Activated naive CD8-positive, alpha-beta T cell treated with anti-CD3 and anti-CD28 coated beads, Interleukin-2, amount 10 ng/mL, durations not matched to agents 7 days and 5 days (primary cell): ENCODE measurements around the gene UPK3BL1. TPM values are rescaled to one million over a fixed set of nuclear protein-coding genes. Genes with fewer than 3 reads are reported as not detected.
"Not testable (repeated sequence)": the region's sequence is repeated elsewhere in the genome, so short reads cannot be mapped to it uniquely, and the experiment has no call there.

Experiments
- ATAC-seq: fragments of 150-1000 bp; cut with Tn5 transposase; one replicate; pipeline ENCODE4 v1.10.0; 2021; ENCODE audit warnings: low read depth, moderate library complexity
- POLR2A ChIA-PET: fragments of 350-600 bp; sonication (Branson Sonifier 250); formaldehyde crosslinking; loops from one replicate; lab custom pipeline; 2021; ENCODE audit warnings: antibody characterized with exemption; lab: Charles Lee
- DNase-seq: peaks from one replicate; pipeline ENCODE4 v3.0.0; 2021
- H3K27ac Mint-ChIP-seq: one replicate; pipeline ENCODE4 v1.8.0; 2022; ENCODE audit warnings: mild to moderate bottlenecking, mixed read lengths
- H3K27me3 Mint-ChIP-seq: one replicate; pipeline ENCODE4 v1.8.0; 2022; ENCODE audit warnings: mild to moderate bottlenecking, moderate library complexity, mixed read lengths
- H3K36me3 Mint-ChIP-seq: one replicate; pipeline ENCODE4 v1.8.0; 2021; ENCODE audit warnings: mild to moderate bottlenecking, mixed read lengths
- H3K4me1 Mint-ChIP-seq: one replicate; pipeline ENCODE4 v1.8.0; 2021; ENCODE audit warnings: mixed read lengths
- H3K4me3 Mint-ChIP-seq: one replicate; pipeline ENCODE4 v1.8.0; 2022; ENCODE audit warnings: mild to moderate bottlenecking, moderate library complexity, mixed read lengths
- H3K9me3 Mint-ChIP-seq: one replicate; pipeline ENCODE4 v1.8.0; 2021; ENCODE audit warnings: mixed read lengths
- total RNA-seq, 2 experiments: library from RNA; stranded (reverse); gene quantifications; one replicate each; pipeline ENCODE4 v1.2.3, GENCODE V29; 2021

UPK3BL1 gene, protein sequence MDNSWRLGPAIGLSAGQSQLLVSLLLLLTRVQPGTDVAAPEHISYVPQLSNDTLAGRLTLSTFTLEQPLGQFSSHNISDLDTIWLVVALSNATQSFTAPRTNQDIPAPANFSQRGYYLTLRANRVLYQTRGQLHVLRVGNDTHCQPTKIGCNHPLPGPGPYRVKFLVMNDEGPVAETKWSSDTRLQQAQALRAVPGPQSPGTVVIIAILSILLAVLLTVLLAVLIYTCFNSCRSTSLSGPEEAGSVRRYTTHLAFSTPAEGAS
- total RNA-seq: 10 to 100 TPM; 41.8 to 44.5 TPM

DNA sequence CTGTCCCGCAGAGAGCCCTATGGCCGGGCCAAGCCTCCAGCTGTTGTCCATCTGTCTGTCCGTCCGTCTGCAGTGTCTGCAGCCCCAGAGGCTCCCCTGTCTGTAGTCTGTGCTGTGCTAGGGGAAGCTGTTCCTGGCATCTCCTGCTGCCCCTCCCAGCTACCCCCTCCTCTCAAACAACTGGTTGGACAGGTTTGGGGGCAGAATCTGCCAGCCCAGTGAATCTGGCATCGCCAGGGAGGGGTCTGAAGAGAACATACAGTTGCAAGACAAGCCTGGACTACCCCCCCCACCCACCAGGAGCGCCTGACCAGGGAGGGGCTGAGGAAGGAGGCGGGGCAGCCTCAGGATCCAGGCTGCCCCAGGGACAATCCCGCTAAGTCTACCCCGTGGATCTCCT lies at the start of gene UPK3BL1:
Gene UPK3BL1 (minus strand): TSS at position 101 of the 400 bp plus-strand sequence. CDS start 50 bp downstream, at position 51.
- ATAC-seq, DNase-seq, H3K9me3 Mint-ChIP-seq, H3K4me3 Mint-ChIP-seq, H3K4me1 Mint-ChIP-seq, H3K27ac Mint-ChIP-seq, POLR2A ChIA-PET, H3K27me3 Mint-ChIP-seq, H3K36me3 Mint-ChIP-seq: not testable (repeated sequence)

DNA sequence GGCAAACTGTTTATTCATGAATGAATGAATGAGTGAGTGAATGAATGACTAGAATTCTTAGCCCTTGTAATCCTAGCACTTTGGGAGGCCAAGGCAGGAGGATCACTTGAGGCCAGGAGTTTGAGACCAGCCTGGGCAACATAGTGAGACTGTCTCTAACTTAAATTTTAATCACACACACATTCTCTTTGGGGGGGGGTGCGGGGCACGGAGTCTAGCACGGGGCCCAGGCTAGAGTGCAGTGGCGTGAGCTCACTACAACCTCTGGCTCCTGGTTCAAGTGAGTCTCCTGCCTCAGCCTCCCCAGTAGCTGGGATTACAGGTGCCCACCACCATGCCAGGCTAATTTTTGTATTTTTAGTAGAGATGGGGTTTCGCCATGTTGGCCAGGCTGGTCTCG lies 48.0 kb upstream of the UPK3BL1 start:
- ATAC-seq, H3K27ac Mint-ChIP-seq, H3K4me1 Mint-ChIP-seq, H3K36me3 Mint-ChIP-seq, H3K27me3 Mint-ChIP-seq, H3K4me3 Mint-ChIP-seq, POLR2A ChIA-PET, DNase-seq, H3K9me3 Mint-ChIP-seq: not testable (repeated sequence)

DNA sequence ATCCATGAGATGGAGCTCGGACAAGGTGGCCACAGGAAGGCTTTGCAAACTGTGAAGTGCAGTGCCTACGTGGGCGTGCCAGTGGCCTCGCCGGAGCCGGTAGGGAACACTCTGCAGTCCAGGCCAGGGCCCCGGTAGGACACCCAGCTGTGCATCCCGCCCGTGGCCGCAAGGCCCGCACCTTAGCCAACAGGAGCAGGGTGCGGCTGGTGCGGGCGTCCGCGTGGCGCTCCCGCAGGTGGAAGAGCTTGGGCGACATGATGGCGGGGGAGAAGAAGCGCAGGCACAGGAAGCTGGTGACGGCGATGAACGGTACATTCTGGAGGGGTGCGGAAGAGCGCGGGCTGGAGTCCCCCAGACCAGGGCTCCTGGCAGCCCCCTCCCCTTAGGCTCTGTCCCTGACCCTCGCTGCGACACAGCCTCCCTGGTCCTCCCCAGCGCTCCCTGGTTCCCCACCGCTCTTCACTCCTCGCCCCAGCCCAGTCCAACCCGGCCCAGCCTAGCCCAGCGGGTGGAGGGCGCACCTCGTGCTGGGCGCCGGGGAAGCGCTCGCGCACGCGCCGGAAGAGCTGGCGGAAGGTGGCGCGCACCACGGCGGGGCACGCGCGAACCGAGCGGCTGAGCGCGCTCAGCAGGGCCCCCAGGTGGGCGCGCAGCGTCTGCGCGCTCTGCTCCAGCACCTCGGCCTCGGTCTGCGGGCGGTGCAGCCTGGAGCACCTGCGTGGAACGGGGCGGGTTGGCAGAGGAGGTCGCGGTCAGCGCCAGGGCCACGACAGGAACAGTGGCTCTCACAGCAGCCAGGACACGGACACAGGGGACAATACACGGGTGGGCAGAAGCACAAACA lies 47.1 kb upstream of the UPK3BL1 start:
- H3K27ac Mint-ChIP-seq, H3K9me3 Mint-ChIP-seq, H3K4me3 Mint-ChIP-seq, H3K4me1 Mint-ChIP-seq, H3K36me3 Mint-ChIP-seq, POLR2A ChIA-PET, H3K27me3 Mint-ChIP-seq: not testable (repeated sequence)
- peak; percentile 64 for DNase-seq
- ATAC-seq: peak; percentile 80

DNA sequence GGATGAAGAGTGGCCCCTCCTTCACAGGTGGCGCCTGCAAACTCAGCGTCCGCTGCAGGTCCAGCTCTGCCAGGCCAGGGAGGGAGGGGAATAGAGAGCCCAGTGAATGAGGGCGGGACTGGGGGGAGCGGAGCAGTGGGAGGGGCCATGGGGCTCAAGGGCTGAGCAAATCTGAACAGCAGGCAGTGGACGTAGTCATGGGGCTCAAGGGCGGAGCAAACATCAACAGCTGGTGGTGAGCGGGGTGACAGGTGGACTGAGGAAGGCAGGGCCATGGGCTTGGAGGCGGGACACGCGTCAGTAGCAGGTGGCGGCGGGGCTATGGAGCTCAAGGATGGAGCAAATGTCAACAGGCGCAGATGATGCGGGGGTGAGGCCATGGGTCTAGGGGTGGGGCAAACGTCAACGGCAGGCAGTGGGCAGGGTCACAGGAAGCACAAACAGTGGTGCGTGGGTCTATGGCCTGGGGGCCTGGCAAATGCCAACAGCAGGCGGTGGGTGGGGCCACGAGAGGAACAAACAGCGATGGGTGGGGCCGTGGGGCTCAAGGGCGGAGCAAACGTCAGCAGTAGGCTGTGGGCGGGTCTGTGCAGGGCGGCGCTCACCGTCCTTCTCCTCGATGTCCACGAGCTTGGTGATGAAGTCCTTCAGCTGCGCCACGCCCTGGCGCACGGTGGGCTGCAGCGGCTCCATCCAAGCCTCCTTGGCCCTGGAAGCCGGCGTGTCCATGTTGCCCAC lies 45.9 kb upstream of the UPK3BL1 start:
- peak; percentile 80 for ATAC-seq
- H3K27me3 Mint-ChIP-seq, POLR2A ChIA-PET, H3K4me1 Mint-ChIP-seq, H3K4me3 Mint-ChIP-seq, H3K36me3 Mint-ChIP-seq, DNase-seq, H3K27ac Mint-ChIP-seq, H3K9me3 Mint-ChIP-seq: not testable (repeated sequence)

DNA sequence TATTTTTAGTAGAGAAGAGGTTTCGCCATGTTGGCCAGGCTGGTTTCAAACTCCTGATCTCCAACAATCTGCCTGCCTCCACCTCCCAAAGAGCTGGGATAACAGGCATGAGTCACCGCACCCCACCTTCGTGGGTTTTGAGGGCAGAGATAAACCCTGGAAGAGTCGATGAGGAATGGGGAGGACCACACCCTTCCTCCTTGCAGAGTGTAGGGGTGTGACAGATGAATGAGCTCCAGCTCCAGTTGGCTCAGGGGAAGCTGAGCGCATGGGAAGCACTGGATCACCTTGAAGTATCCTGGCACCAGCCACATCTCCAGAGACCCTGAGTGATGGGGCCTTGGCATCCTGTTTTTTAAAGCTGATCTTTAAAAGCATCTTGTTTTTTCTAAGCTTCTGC lies 40.0 kb upstream of the UPK3BL1 start:
- DNase-seq, H3K27ac Mint-ChIP-seq, H3K4me3 Mint-ChIP-seq, POLR2A ChIA-PET, H3K36me3 Mint-ChIP-seq, H3K27me3 Mint-ChIP-seq, H3K4me1 Mint-ChIP-seq, H3K9me3 Mint-ChIP-seq, ATAC-seq: not testable (repeated sequence)

DNA sequence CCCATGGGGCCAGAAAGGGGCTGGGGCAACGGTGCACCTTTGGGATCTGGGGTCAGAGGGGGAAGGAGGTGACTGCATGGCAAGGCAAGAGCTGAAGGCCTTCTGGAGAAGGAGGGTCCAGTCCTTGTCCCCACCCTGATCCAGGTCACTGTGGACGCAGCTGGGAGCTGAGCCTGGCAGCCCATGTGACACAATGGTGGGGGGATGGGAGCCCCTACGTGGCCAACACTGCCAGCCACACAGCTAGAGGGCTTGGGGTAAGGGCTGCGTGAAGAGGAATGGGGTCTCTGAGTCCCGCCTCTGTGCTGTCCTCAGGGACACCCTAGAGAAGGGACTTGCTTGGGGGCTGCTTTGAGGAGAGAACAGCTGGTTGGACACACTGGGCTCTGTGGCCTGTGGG lies 38.2 kb upstream of the UPK3BL1 start:
- H3K9me3 Mint-ChIP-seq, H3K4me1 Mint-ChIP-seq, DNase-seq, H3K27ac Mint-ChIP-seq, ATAC-seq, H3K27me3 Mint-ChIP-seq, H3K36me3 Mint-ChIP-seq, H3K4me3 Mint-ChIP-seq, POLR2A ChIA-PET: not testable (repeated sequence)

DNA sequence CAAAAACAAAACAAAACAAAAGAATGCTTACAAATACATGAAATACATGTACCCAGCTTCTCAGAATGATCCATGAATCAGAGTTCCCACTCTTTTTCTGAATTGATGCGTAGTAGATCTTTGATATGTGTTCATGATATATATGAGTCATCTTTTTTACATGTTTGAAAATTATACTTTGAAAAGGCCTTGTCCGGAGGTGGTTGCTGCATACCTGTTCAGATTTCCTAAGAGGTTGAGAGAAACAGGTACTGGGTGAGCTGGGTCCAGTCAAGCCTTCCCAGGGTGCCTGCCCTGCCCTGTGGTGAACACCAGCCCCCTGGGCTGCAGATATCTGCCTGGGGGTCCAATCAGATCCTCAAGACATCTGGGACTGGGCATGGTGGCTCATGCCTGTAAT lies 33.0 kb upstream of the UPK3BL1 start:
- H3K27me3 Mint-ChIP-seq, H3K27ac Mint-ChIP-seq, H3K36me3 Mint-ChIP-seq, DNase-seq, H3K4me1 Mint-ChIP-seq, H3K9me3 Mint-ChIP-seq, ATAC-seq, POLR2A ChIA-PET, H3K4me3 Mint-ChIP-seq: not testable (repeated sequence)

DNA sequence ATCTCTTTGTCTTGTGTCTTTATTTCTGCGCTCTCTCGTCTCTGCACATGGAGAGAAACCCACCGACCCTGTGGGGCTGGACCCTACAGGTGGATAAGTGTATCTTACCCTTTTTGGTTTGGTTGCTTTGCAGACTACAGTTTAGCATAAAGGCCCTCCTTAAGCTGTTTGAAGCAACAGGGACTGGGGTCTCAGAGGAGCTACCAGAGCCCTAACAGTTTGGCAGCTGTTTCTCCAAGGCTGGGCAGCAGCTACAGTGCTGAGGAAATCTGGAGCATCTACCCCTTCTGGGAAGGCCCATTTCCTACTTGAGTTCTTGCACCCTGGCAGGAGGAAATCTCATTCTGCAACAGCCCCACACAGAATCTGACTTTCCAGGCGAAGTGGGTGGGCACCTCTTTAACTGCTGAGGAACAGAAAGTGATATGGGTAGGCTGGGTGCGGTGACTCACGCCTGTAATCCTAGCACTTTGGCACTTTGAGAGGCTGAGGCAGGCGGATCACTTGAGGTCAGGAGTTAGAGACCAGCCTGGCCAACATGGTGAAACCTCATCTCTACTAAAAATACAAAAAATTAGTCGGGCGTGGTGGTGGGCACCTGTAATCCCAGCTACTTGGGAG lies 31.0 kb upstream of the UPK3BL1 start:
- H3K4me3 Mint-ChIP-seq, H3K36me3 Mint-ChIP-seq, H3K4me1 Mint-ChIP-seq, H3K27me3 Mint-ChIP-seq, H3K27ac Mint-ChIP-seq, DNase-seq, POLR2A ChIA-PET, H3K9me3 Mint-ChIP-seq, ATAC-seq: not testable (repeated sequence)

DNA sequence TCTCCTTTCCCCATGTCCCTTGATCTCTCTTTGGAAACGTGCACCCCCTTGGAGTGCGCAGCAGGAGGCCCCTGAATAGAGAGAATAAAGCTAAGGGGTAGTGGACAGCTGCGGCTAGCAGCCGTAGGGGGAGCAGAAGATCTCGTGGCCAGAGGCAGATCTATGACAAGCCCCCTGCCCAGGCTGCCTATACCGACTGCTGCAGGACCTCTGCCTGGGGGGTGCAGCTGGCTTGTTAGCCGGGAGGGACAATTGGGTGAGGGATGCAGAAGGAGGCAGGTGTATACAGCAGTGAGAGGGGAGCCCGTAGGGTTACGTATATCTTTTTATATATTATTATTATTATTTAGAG lies 29.3 kb upstream of the UPK3BL1 start:
- POLR2A ChIA-PET, H3K36me3 Mint-ChIP-seq, H3K4me3 Mint-ChIP-seq, H3K9me3 Mint-ChIP-seq, H3K27me3 Mint-ChIP-seq, DNase-seq, H3K27ac Mint-ChIP-seq, H3K4me1 Mint-ChIP-seq: not testable (repeated sequence)
- peak; percentile 38 for ATAC-seq

DNA sequence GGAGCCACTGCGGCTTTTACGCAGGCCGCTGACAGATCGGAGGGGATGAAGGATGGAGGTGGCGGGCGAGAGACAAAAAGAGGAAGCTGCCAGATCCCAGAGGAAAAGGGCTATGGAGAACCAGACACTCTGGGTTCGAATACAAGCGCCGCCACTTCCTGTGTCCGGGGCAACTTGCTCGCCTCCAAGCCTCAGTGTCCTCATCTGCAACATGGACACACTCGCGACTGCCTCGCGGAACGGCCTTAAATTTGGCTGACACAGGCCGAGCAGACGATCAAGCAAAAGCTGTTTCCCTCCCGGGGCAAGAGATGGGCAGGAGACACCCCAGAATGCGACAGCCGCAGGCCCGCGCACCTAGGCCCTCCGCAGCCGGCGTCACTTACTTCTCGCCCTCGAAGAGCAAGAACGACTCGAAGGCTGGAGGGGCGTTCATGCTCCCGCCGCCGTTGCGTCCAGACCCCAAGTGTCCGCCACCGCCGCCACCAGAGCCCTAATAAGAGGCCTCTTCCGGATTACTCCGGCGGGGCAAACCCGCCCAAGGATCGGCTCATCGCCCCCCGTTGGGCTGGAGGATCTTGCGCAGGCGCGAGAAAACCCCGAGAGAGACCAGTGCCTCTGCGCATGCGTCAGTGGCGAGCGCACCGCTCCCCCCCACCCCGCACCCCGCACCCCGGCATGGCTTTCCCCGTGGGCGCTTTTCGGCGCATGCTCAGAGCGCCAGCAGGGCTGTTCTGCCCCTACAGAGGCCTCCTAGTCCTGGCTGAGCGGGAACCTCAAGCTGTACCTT lies 28.8 kb upstream of the UPK3BL1 start, which contains the start of gene POLR2J2:
Gene POLR2J2 (minus strand): TSS at position 498 of the 790 bp plus-strand sequence. CDS start 62 bp downstream, at position 436.
- POLR2A ChIA-PET, H3K9me3 Mint-ChIP-seq, H3K4me3 Mint-ChIP-seq, H3K36me3 Mint-ChIP-seq, H3K27me3 Mint-ChIP-seq, H3K27ac Mint-ChIP-seq, DNase-seq, H3K4me1 Mint-ChIP-seq: not testable (repeated sequence)
- ATAC-seq: peak; percentile 78

DNA sequence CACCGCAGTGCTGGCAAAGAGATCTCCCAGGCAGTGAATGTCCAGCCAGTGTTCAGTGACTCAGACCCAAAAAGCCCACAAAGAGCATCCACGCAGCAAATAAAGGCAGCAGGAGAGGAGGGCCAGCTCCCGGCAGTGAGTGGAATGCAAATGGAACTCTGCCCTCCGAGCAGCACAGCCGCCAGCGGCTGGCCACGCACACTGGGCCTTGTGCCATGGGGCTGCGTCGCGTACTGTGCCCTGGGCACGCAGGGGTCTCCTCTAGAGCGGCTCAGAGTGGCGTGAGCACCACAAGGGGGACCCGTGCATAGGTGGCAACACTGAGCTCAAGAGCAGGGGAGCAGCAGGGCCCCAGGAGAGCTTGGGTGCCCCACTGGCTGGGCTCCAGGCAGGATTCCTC lies 24.9 kb upstream of the UPK3BL1 start:
- H3K27ac Mint-ChIP-seq, H3K4me1 Mint-ChIP-seq, DNase-seq, ATAC-seq, H3K27me3 Mint-ChIP-seq, H3K36me3 Mint-ChIP-seq, H3K4me3 Mint-ChIP-seq, POLR2A ChIA-PET, H3K9me3 Mint-ChIP-seq: not testable (repeated sequence)

DNA sequence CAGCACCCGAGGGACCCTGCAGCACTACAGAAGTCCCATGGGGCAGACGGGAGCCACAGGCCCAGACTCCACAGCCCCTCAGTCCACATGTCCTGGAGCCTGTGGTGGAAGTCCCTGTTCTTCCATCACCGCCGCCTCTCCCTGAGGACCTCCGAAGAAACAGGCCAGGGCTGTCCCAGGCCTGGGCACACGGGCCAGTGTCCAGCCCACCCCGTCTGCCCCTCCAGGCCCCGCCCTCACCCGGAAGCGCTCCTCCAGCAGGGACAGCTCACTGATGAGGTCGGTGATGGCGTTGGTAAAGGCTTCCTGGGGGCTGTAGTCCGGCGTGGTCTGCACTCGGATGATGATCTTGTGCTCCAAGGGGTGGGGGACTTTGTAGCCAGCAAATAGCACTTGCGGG lies 24.3 kb upstream of the UPK3BL1 start:
- H3K4me3 Mint-ChIP-seq, H3K27me3 Mint-ChIP-seq, POLR2A ChIA-PET, H3K27ac Mint-ChIP-seq, DNase-seq, H3K4me1 Mint-ChIP-seq, ATAC-seq, H3K9me3 Mint-ChIP-seq, H3K36me3 Mint-ChIP-seq: not testable (repeated sequence)

DNA sequence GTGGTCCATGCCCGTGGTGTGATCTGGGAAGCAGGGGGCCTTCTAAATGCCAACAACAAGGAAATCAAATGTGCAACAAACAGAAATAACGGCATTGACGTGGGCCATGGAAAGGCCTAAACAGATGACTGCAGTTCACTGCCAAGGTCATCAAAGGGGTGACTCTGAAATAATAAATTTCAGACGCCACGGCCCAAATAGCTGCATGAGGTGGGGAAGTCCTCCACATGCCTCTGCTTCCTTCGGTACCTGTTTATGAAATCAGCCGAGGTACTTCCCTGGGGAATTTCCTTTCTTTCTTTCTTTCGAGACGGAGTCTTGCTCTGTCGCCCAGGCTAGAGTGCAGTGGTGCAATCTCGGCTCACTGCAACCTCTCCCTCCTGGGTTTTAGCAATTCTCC lies 22.2 kb upstream of the UPK3BL1 start:
- H3K9me3 Mint-ChIP-seq, H3K4me3 Mint-ChIP-seq, DNase-seq, POLR2A ChIA-PET, ATAC-seq, H3K4me1 Mint-ChIP-seq, H3K36me3 Mint-ChIP-seq, H3K27ac Mint-ChIP-seq, H3K27me3 Mint-ChIP-seq: not testable (repeated sequence)
